ENCODE results near the gene RNU1-3.
"Not testable (repeated sequence)": the region's sequence is repeated elsewhere in the genome, so short reads cannot be mapped to it uniquely, and the experiment has no call there.

The RNU1-3 gene

DNA sequence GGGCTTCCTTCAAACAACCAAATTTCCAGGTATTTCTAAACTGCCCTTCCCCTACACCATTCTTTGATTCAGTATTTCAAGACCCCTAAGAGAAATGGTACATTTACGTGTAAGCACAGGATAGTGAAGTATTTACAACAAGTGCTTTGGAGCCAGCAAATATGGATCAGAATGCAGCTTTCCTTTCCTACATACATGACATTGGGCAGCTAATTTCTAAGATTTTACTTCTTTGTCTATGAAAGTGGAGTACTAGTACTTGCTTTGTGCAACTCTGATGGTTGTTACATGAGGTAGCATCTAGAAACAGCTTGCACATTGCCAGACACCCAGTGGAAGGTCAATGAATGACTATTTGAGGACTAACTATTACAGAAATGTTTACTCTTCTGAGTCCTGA, 15.2 kb downstream of the RNU1-3 start:
- DNase-seq (ENCODE audit: low spot score), result not testable (repeated sequence)

DNA sequence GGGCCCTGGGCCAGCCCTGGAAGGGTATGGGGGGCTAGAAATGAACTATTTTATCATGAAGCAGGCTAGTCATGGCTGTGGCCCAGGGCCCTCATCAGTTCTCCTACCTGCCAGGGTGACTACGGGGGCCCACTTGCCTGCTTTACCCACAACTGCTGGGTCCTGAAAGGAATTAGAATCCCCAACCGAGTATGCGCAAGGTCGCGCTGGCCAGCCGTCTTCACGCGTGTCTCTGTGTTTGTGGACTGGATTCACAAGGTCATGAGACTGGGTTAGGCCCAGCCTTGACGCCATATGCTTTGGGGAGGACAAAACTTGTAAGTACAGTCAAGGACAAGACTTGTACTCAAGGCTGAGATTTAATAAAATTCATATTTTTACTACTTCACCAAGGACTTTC, 16.8 kb downstream of the RNU1-3 start:
- DNase-seq (ENCODE audit: low spot score), result not testable (repeated sequence)

GRCh38 chr1:16649390-16649789, 17.4 kb downstream of the RNU1-3 start:
- DNase-seq (ENCODE audit: low spot score), result not testable (repeated sequence)

DNA sequence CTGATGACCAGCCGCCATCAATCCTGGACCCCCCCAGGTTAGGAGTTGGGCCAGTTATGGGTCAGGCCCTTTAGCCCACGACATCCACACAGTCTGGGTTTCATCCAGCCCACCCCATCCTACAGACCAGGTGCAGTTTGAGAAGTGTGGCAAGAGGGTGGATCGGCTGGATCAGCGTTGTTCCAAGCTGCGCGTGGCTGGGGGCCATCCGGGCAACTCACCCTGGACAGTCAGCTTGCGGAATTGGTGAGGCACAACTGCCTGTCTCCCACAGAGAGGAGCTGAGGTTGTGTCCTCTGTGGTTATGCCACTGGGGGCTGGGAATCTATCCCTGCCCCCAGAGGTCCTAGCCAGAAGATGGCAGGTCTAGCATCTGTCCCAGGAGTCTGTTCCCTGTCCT, 18.0 kb downstream of the RNU1-3 start:
- not testable (repeated sequence) for DNase-seq (ENCODE audit: low spot score)

DNA sequence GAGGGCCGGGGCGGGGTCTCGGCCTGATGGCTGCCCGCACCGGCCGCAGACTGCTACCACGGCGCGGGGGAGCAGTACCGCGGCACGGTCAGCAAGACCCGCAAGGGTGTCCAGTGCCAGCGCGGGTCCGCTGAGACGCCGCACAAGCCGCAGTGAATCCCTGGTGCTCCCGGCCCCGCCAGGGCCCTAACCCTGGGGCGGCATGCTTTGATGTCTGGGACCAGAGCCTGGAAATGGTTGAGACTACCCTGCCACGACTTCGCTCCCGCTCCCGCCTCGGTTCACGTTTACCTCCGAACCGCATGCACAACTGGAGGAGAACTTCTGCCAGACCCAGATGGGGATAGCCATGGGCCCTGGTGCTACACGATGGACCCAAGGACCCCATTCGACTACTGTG, 18.5 kb downstream of the RNU1-3 start:
- DNase-seq (ENCODE audit: low spot score), result not testable (repeated sequence)

DNA sequence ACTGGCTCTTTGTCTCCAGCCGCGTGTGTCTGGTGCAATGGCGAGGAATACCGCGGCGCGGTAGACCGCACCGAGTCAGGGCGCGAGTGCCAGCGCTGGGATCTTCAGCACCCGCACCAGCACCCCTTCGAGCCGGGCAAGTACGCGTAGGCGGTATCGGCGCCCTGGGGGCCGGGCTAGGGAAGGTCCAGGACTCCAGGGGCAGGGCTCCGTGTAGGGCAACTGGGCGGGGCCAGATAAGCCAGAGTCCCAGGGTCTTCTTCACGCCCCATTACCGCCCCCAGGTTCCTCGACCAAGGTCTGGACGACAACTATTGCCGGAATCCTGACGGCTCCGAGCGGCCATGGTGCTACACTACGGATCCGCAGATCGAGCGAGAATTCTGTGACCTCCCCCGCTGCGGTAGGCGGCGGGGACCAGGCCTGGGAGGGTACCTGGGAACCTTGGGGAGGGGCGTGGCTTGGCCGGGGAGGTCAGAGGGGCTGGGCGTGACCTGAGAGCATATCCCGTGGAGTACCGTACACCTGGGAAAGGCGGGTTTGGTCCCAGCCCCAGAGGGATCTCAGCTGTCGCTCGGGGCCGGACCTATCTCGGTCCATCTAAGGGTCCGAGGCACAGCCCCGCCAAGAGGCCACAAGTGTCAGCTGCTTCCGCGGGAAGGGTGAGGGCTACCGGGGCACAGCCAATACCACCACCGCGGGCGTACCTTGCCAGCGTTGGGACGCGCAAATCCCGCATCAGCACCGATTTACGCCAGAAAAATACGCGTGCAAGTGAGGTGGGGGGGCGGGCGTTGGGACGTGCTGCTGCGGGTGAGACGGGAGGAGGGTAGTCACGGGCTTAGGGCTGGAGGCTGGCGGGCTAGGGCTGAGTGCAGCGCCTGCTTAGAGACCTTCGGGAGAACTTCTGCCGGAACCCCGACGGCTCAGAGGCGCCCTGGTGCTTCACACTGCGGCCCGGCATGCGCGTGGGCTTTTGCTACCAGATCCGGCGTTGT, 19.3 kb downstream of the RNU1-3 start:
- DNase-seq (ENCODE audit: low spot score), result not testable (repeated sequence)

- DNase-seq (ENCODE audit: low spot score), result not testable (repeated sequence)
These were observed 20.0 kb downstream of the RNU1-3 start for GRCh38 chr1:16646716-16647115.

DNA sequence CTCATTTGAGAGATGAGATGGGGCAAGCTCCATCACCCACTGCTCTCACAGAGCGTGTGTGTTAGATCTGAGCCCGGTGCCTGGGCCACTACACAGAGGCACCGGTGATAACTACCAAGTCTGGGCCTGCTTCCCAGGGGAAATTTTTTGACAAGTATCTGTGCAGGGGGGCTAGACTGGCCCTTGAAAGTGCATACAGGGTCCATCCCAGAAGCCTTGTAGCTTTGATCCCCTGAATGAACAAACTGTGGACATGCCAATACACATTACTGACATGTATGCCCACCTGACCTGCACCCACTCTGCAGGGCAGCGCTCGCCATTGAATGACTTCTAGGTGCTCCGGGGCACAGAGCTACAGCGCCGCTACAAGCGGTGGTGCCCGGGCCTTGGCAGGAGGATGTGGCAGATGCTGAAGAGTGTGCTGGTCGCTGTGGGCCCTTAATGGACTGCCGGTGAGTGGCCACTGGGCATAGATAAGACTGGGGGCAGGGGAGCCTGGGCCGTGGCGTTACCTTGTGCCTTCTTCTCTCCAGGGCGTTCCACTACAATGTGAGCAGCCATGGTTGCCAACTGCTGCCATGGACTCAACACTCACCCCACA, 20.6 kb downstream of the RNU1-3 start:
- DNase-seq (ENCODE audit: low spot score), result not testable (repeated sequence)

GRCh38 chr1:16645271-16646060, 21.3 kb downstream of the RNU1-3 start:
- DNase-seq (ENCODE audit: low spot score), result not testable (repeated sequence)

DNA sequence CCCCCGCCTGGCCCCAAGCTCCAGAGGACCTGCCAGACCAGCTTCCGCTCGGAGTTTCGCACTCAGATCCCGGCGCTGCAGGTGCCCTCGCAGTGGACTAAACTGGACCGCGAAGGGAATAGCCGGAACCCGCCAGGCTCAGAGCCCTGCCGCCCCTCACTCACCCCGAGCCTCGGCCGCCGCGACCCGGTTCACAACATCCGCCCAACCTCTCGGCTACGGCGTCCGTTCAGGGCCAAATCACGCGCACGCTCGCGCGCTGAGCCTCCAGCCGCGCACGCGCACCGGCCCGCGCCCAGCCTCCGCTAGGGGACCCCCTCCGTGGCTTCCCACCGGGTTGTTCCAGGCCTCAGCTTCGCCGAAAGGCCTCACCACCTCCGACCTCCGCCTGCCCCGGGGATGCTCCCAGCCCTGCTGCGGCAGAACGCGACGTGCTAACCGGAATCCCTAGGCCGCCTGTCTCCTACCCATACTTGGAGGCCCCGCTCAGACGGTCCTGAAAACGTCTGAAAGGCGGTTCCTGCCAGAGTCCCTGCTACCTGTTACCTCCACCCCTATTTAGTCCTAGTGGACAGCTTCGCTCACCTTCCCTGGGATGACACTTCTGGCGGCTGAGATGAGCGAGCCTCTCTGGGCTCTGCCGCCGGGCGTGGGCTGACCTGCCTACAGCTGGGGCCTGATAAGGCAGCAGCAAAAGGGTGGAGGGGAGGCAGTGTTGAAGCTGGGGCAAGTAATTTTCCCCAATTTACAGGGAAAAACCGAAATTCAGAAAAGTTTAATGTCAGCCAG, 22.1 kb downstream of the RNU1-3 start:
- peak; percentile 97 for DNase-seq (ENCODE audit: low spot score)

DNA sequence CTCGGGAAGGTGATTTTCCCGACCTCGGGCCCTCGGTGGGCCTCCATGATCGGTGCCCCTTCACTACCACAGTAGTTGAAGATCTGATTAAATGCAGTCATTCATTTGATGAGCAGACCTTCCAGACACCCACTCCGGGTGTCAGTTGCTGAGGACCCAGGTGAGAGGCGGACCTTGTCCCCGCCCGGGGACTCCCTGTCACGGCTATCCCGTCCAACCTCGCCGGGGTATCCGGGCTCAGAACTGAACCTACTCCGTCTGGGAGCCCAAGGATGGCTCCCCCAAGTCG, 22.6 kb downstream of the RNU1-3 start:
- no peak for DNase-seq (ENCODE audit: low spot score)

- not testable (repeated sequence) for DNase-seq (ENCODE audit: low spot score)
These were observed 23.1 kb downstream of the RNU1-3 start for GRCh38 chr1:16643476-16644192.

DNA sequence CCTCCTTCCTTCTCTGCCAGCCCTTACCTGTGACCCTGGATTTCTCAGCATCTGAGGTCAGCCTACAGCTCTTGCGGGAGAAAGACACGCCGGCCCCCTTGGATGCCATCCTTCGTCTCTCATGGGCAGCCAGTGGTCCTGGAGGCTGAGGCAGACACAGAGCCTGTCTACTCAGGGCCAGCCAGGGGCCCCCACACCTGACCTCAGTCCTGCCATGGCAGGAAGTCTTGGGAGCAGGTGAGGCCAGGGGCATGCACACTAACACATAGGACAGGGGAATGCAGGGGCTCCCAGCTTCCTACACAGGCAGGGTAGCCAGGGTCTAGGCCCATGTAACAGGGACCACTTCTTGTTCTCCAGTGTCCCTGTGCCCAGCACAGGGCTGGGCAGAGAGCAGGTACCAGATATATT, 23.7 kb downstream of the RNU1-3 start:
- DNase-seq (ENCODE audit: low spot score), result not testable (repeated sequence)

- not testable (repeated sequence) for DNase-seq (ENCODE audit: low spot score)
These were observed 24.5 kb downstream of the RNU1-3 start for GRCh38 chr1:16642025-16642966.

- not testable (repeated sequence) for DNase-seq (ENCODE audit: low spot score)
These were observed 25.4 kb downstream of the RNU1-3 start for GRCh38 chr1:16641159-16641975.

GRCh38 chr1:16639091-16640031, 27.4 kb downstream of the RNU1-3 start:
- not testable (repeated sequence) for DNase-seq (ENCODE audit: low spot score)

DNA sequence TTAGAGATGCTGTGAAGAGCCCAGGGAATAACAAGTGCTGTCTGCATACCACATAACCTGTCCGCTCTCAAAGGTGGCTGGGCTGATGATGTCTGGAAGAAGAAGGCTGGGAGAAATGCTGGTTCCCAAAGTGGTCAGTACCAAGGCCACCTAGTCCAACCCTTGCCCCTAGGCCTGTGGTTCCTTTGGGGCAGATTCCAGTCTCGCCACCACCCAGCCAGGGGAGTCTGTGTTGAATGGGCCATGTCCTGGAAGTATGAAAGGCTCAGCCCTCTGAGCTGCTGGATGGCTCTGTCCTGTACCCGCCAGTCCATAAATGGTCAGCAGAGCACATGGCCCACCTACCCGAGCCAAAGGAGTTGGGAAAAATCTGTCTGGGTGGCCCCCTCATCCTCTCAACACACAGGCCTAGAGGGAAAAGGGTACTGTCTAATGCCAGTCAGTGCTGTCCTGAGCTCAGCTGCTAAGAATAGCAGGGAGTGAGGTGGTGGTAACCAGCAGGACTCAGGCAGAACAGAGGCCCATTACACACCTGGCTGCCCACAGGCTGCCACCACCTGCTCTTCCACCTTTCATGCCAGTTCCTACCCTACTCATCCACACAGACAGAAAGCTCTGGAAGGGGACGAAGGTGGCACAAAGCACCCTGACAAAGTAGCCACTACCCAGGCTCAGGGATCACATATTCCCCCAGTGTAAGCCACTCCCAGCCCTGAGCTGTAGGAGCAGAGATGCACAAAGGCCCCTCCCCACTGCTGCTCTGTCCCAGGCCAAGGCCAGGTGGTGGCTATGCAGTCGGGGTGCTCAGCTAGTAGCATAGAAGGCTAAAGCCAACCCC, 28.6 kb downstream of the RNU1-3 start:
- not testable (repeated sequence) for DNase-seq (ENCODE audit: low spot score)
